ENCODE data around the gene NFX1. TPM values are rescaled to one million over a fixed set of nuclear protein-coding genes. Genes with fewer than 3 reads are reported as not detected.

NFX1 gene
- total and polyA plus RNA-seq, 9 of the 15 experiments (the other 6 are each of a cell fraction or from before 2014, with no cell fraction given) = 8.8 to 38.9 (median 26.8) TPM

- ATAC-seq = peak; percentile 70
- peak in 2 of 4 experiments; percentile 33 to 44 for DNase-seq (ENCODE audit: extremely low read depth in 1 of 4, low spot score in 3 of 4)
- no TSS peak for BruUV-seq (replicated peaks)
- ChIA-PET CTCF (ENCODE audit: low intra/inter-chr PET ratio) (no interaction called here), POLR2A (interaction anchor here (0.7 kb wide), 1 partner anchor 126 kb away, joined by 5 read pairs; no protein-coding TSS in a partner anchor)
- in situ Hi-C loops (cut with MboI) = no loop called here
- Histone ChIP-seq H3K79me2 (ENCODE audit: control insufficient read depth, insufficient read depth, low read length) (no peaks in the 10 kb centered on the region), H3K9me3 (replicated peaks; ENCODE audit: control insufficient read depth, insufficient read depth, low read depth, low read length) (no peaks in the 10 kb centered on the region), H3K9me1 (ENCODE audit: control insufficient read depth, insufficient read depth, low read length) (no peaks in the 10 kb centered on the region), H2AFZ (ENCODE audit: low read depth, low read length) (no peak overlapping the region), H3K36me3 (ENCODE audit: control insufficient read depth, insufficient read depth, low read length) (peaks cover 73% of the 10 kb centered on the region), H3K4me1 (replicated peaks in 1 of 2; ENCODE audit: control insufficient read depth in 2 of 2, insufficient read depth in 2 of 2, low read length in 2 of 2) (peaks cover 0 to 8% of the 10 kb centered on the region in 2 experiments; a peak in 2 of 5 replicates), H3K4me3 (no peak overlapping the region), H4K20me1 (replicated peaks; ENCODE audit: control insufficient read depth, insufficient read depth, low read length) (no peaks in the 10 kb centered on the region), H3K27ac (ENCODE audit: extremely low read depth, low read depth, low read length) (no peak overlapping the region), H3K4me2 (ENCODE audit: insufficient read depth, low read length) (no peak overlapping the region), H3K9ac (ENCODE audit: insufficient read depth in 1 of 2, low read depth in 2 of 2, low read length in 2 of 2) (no peak overlapping the region; a peak in 1 of 4 replicates), H3K27me3 (ENCODE audit: control insufficient read depth in 2 of 2, insufficient read depth in 2 of 2, low read length in 2 of 2) (no peaks in the 10 kb centered on the region)
- intact Hi-C loops (cut with micrococcal nuclease) = no loop called here
- WGBS (ENCODE audit: insufficient coverage, low coverage, missing lambda C conversion rate) = 36% methylated on average over 1 of the region's 1 CpG
- TF ChIP-seq CBFA2T2 (conservative IDR thresholded peaks at IDR 0.05) (peak; percentile 29; the same call in 1 of the 2 replicates), TAL1 (IDR thresholded peaks at IDR 0.05) (peak; percentile 32; the same call in 1 of the 2 replicates), POLR2AphosphoS5 (IDR thresholded peaks at IDR 0.05; ENCODE audit: control insufficient read depth, insufficient read depth, low read depth, low read length) (peak; percentile 24; the same call in 1 of the 2 replicates), CBFA2T3 (IDR thresholded peaks at IDR 0.05) (peak; percentile 59), NR2C1 (IDR thresholded peaks at IDR 0.05) (peak; percentile 44; the same call in 1 of the 2 replicates), NR2C1 (tag; IDR thresholded peaks at IDR 0.05) (peak; percentile 41; the same call in 1 of the 2 replicates), YY1 (IDR thresholded peaks at IDR 0.05; ENCODE audit: borderline replicate concordance in 1 of 3, control insufficient read depth in 1 of 3, extremely low read depth in 1 of 3, insufficient read depth in 3 of 3, insufficient read length in 1 of 3, insufficient replicate concordance in 2 of 3, low read depth in 1 of 3, low read length in 2 of 3) (peak in 1 of 3 experiments; percentile 59), ARID1B (IDR thresholded peaks at IDR 0.05) (peak; percentile 63), ZBTB12 (CRISPR knock-in tag; IDR thresholded peaks at IDR 0.05) (no peak), KDM4B (IDR thresholded peaks at IDR 0.05; ENCODE audit: borderline replicate concordance in 2 of 2, low read depth in 1 of 2) (no peak), HDAC1 (IDR thresholded peaks at IDR 0.05) (no peak), TCF3 (CRISPR knock-in tag; IDR thresholded peaks at IDR 0.05) (peak; percentile 62)
- no peak for FAIRE-seq
Observed at GRCh38 chr9:33272061-33272460, 18.3 kb upstream of the NFX1 start.

Measured in K562 (cell line).